Measurements from ENCODE around the gene AGBL1. TPM values are rescaled to one million over a fixed set of nuclear protein-coding genes. Genes with fewer than 3 reads are reported as not detected.

AGBL1 gene
- total and polyA plus RNA-seq, 7 donors, result 0.96 to 34.8 (median 6.6) TPM

- Histone ChIP-seq H3K36me3 (ENCODE audit: insufficient read depth in 1 of 2, low read depth in 1 of 2) (no peaks in the 10 kb centered on the region), H3K4me1 (no peaks in the 10 kb centered on the region), H3K9me3 (no peaks in the 10 kb centered on the region), H3K4me3 (no peak overlapping the region), H3K27ac (no peak overlapping the region), H3K27me3 (ENCODE audit: insufficient read depth in 3 of 3, low read length in 2 of 3) (no peaks in the 10 kb centered on the region)
- no peak for ATAC-seq
- TF ChIP-seq CTCF (IDR thresholded peaks at IDR 0.05), result no peak
- no peak for DNase-seq
- intact Hi-C loops (cut with DNase I), result no loop called here
Measured at GRCh38 chr15:86649277-86649676, 569.6 kb downstream of the AGBL1 start.

- intact Hi-C loops (cut with DNase I), result no loop called here
- Histone ChIP-seq H3K9me3 (no peaks in the 10 kb centered on the region), H3K27me3 (ENCODE audit: insufficient read depth in 3 of 3, low read length in 2 of 3) (no peaks in the 10 kb centered on the region), H3K4me3 (no peak overlapping the region), H3K4me1 (no peaks in the 10 kb centered on the region), H3K36me3 (ENCODE audit: insufficient read depth in 1 of 2, low read depth in 1 of 2) (no peaks in the 10 kb centered on the region), H3K27ac (no peak overlapping the region)
- DNase-seq (no peak), ATAC-seq (peak in 2 of 4 donors; percentile 38 to 59)
- whole genome bisulfite sequencing, 3 donors, result 20 to 40% (median 25%) methylated on average over 1 of the region's 1 CpG
- no peak for TF ChIP-seq CTCF (IDR thresholded peaks at IDR 0.05)
Measured at GRCh38 chr15:86650094-86650493, 570.4 kb downstream of the AGBL1 start.

- 82 to 88% (median 85%) methylated on average over 6 of the region's 6 CpGs for WGBS, 3 donors
- intact Hi-C loops (cut with DNase I), result no loop called here
- no peak for TF ChIP-seq CTCF (IDR thresholded peaks at IDR 0.05)
- Histone ChIP-seq H3K9me3 (no peaks in the 10 kb centered on the region), H3K27me3 (ENCODE audit: insufficient read depth in 3 of 3, low read length in 2 of 3) (no peaks in the 10 kb centered on the region), H3K4me3 (no peak overlapping the region), H3K36me3 (ENCODE audit: insufficient read depth in 1 of 2, low read depth in 1 of 2) (no peaks in the 10 kb centered on the region), H3K27ac (no peak overlapping the region), H3K4me1 (no peaks in the 10 kb centered on the region)
- no peak for ATAC-seq
- DNase-seq, result no peak
Measured at GRCh38 chr15:86653344-86654197, 573.9 kb downstream of the AGBL1 start.

GRCh38 chr15:86654501-86654900, 574.8 kb downstream of the AGBL1 start:
- 64 to 85% (median 83%) methylated on average over 3 of the region's 3 CpGs for WGBS, 3 donors
- no peaks in the 10 kb centered on the region for H3K36me3 ChIP-seq (ENCODE audit: insufficient read depth in 1 of 2, low read depth in 1 of 2)
- ATAC-seq (no peak), DNase-seq (no peak)
- TF ChIP-seq CTCF (IDR thresholded peaks at IDR 0.05), result no peak
- H3K27ac ChIP-seq, result no peak overlapping the region
- H3K27me3 ChIP-seq (ENCODE audit: insufficient read depth in 3 of 3, low read length in 2 of 3), result no peaks in the 10 kb centered on the region
- intact Hi-C loops (cut with DNase I), result no loop called here
- no peak overlapping the region for H3K4me3 ChIP-seq
- H3K4me1 ChIP-seq, result no peaks in the 10 kb centered on the region
- H3K9me3 ChIP-seq, result no peaks in the 10 kb centered on the region

- H3K9me3 ChIP-seq, result no peaks in the 10 kb centered on the region
Measured at GRCh38 chr15:86657305-86657704, 577.6 kb downstream of the AGBL1 start.

More at GRCh38 chr15:86657305-86657704, 577.6 kb downstream of the AGBL1 start:
- H3K36me3 ChIP-seq (ENCODE audit: insufficient read depth in 1 of 2, low read depth in 1 of 2), result no peaks in the 10 kb centered on the region
- DNase-seq (no peak), ATAC-seq (no peak)
- H3K27ac ChIP-seq, result no peak overlapping the region
- intact Hi-C loops (cut with DNase I), result no loop called here
- no peak for TF ChIP-seq CTCF (IDR thresholded peaks at IDR 0.05)
- 85 to 95% (median 85%) methylated on average over 2 of the region's 2 CpGs for WGBS, 3 donors
- no peak overlapping the region for H3K4me3 ChIP-seq
- no peaks in the 10 kb centered on the region for H3K27me3 ChIP-seq (ENCODE audit: insufficient read depth in 3 of 3, low read length in 2 of 3)
- peaks cover 4% of the 10 kb centered on the region for H3K4me1 ChIP-seq

Data from psoas muscle (tissue), 8 donors.